ENCODE measurements around the gene LAMA1.

The LAMA1 gene

GRCh38 chr18:7111134-7111533 is 6.5 kb downstream of the LAMA1 start:
- no peak for DNase-seq

- no peak for DNase-seq
Measured at GRCh38 chr18:7105943-7106342, 11.7 kb downstream of the LAMA1 start.

- DNase-seq = no peak
Measured at GRCh38 chr18:7105268-7105667, 12.3 kb downstream of the LAMA1 start.

- DNase-seq = no peak
Measured at GRCh38 chr18:7104649-7105048, 12.9 kb downstream of the LAMA1 start.

GRCh38 chr18:7102131-7102530 is 15.5 kb downstream of the LAMA1 start:
- no peak for DNase-seq

- DNase-seq = no peak
Measured at GRCh38 chr18:7096838-7097237, 20.8 kb downstream of the LAMA1 start.

- no peak for DNase-seq
Measured at GRCh38 chr18:7094427-7094826, 23.2 kb downstream of the LAMA1 start.

GRCh38 chr18:7090771-7091170 is 26.8 kb downstream of the LAMA1 start:
- DNase-seq = no peak

- DNase-seq = no peak
Measured at GRCh38 chr18:7089369-7089768, 28.2 kb downstream of the LAMA1 start.

- DNase-seq = no peak
Measured at GRCh38 chr18:7084080-7085065, 33.2 kb downstream of the LAMA1 start.

GRCh38 chr18:7082671-7083070 is 34.9 kb downstream of the LAMA1 start:
- no peak for DNase-seq

- peak; percentile 49 for DNase-seq
Measured at GRCh38 chr18:7079231-7079630, 38.4 kb downstream of the LAMA1 start.

- no peak for DNase-seq
Measured at GRCh38 chr18:7072593-7072992, 45.0 kb downstream of the LAMA1 start.

- no peak for DNase-seq
Measured at GRCh38 chr18:7071600-7071999, 46.0 kb downstream of the LAMA1 start.

GRCh38 chr18:7070466-7070865 is 47.1 kb downstream of the LAMA1 start:
- DNase-seq = no peak

- DNase-seq = no peak
Measured at GRCh38 chr18:7068871-7069590, 48.6 kb downstream of the LAMA1 start.

- no peak for DNase-seq
Measured at GRCh38 chr18:7066965-7067555, 50.5 kb downstream of the LAMA1 start.

- DNase-seq = no peak
Measured at GRCh38 chr18:7065736-7066135, 51.9 kb downstream of the LAMA1 start.

- no peak for DNase-seq
Measured at GRCh38 chr18:7064346-7064745, 53.3 kb downstream of the LAMA1 start.

GRCh38 chr18:7062811-7063210 is 54.8 kb downstream of the LAMA1 start:
- DNase-seq = no peak

GRCh38 chr18:7062236-7062635 is 55.4 kb downstream of the LAMA1 start:
- no peak for DNase-seq

GRCh38 chr18:7059276-7059675 is 58.3 kb downstream of the LAMA1 start:
- no peak for DNase-seq

- DNase-seq = no peak
Measured at GRCh38 chr18:7056026-7056425, 61.6 kb downstream of the LAMA1 start.

- no peak for DNase-seq
Measured at GRCh38 chr18:7049951-7050350, 67.6 kb downstream of the LAMA1 start.

Data from NCI-H2171 treated with DMSO at 0.1 percent for 48 hours (cell line).